C4-2B (cell line): Measurements from ENCODE around the gene ZNF264.

Source experiments
- ZFX ChIP-seq: fragments of 450-650 bp; IDR thresholded peaks from 2 replicates; pipeline ENCODE4 v1.6.1; 2017
- TF ChIP-seq, protein P1 (sequence below): fragments of 450-650 bp; conservative IDR thresholded peaks from 2 replicates; pipeline ENCODE4 v1.5.1; 2017; ENCODE audit warnings: mild to moderate bottlenecking

DNA sequence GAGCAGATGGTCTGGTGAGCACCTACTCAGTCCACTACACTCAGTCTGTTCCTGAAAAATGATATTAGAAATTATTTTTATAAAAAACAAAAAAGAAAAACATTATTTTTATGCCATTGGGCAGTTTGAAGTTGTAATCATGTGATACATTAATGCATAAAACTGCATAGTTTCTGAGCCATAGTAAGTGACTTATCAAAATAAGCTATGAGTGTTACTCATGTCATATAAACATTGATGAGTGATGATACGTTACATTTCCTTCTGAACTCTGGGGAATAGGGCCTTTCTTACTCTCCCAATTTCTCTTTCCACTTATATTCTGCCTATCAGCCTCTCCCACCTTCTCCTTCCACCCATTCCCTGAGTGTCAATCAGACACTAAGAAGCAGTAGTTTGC lies 58.0 kb downstream of the ZNF264 start:
- TF ChIP-seq, protein P1, sequence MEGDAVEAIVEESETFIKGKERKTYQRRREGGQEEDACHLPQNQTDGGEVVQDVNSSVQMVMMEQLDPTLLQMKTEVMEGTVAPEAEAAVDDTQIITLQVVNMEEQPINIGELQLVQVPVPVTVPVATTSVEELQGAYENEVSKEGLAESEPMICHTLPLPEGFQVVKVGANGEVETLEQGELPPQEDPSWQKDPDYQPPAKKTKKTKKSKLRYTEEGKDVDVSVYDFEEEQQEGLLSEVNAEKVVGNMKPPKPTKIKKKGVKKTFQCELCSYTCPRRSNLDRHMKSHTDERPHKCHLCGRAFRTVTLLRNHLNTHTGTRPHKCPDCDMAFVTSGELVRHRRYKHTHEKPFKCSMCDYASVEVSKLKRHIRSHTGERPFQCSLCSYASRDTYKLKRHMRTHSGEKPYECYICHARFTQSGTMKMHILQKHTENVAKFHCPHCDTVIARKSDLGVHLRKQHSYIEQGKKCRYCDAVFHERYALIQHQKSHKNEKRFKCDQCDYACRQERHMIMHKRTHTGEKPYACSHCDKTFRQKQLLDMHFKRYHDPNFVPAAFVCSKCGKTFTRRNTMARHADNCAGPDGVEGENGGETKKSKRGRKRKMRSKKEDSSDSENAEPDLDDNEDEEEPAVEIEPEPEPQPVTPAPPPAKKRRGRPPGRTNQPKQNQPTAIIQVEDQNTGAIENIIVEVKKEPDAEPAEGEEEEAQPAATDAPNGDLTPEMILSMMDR = no peak
- no peak for TF ChIP-seq ZFX
